SK-N-SH (cell line): ENCODE results near the gene AGPAT3. TPM values are rescaled to one million over a fixed set of nuclear protein-coding genes. Genes with fewer than 3 reads are reported as not detected.

Source experiments
- CTCF ChIA-PET: fragments of 300-600, 350-600 bp; formaldehyde crosslinking; extraction: SDS; loops from one replicate; lab custom pipeline; 2021; lab: Yijun Ruan, JAX
- POLR2A ChIA-PET: fragments of 350-600 bp; sonication (Branson Sonifier 250); formaldehyde crosslinking; extraction: SDS; loops from one replicate; lab custom pipeline; 2020; ENCODE audit warnings: antibody characterized with exemption, inconsistent platforms; lab: Yijun Ruan, JAX
- DNase-seq: peaks from one replicate; pipeline ENCODE4 v3.0.0; 2012
- H2AFZ ChIP-seq: fragments of 200-600 bp; sonication (generic); 2 replicates; pipeline ENCODE4 v1.8.1; 2016; ENCODE audit warnings: antibody characterized with exemption, mild to moderate bottlenecking, low read depth
- H3F3A ChIP-seq: fragments of 200-600 bp; sonication (generic); replicated peaks from 2 replicates; pipeline ENCODE3; 2016; ENCODE audit warnings: antibody characterized with exemption, mild to moderate bottlenecking; ENCODE audit not compliant: insufficient read depth
- H3K27ac ChIP-seq, 2 experiments: fragments of 200-500 bp in 1 of 2; fragments of 200-600 bp in 1 of 2; sonication (Bioruptor generic) in 1 of 2; sonication (generic), shearing (Covaris generic) in 1 of 2; 2 replicates each; pipeline versions ENCODE4 v1.5.1 to v1.6.1; 2014 to 2016; ENCODE audit warnings: low read depth in 2 of 2, inconsistent platforms in 1 of 2, low read length in 1 of 2, mild to moderate bottlenecking in 1 of 2, mixed read lengths in 1 of 2
- H3K27me3 ChIP-seq: fragments of 200-600 bp; sonication (generic), shearing (Covaris generic); 2 replicates; pipeline ENCODE4 v1.6.1; 2016; ENCODE audit warnings: mixed run types; ENCODE audit not compliant: insufficient read depth
- H3K36me3 ChIP-seq, 2 experiments: fragments of 200-500 bp in 1 of 2; fragments of 200-600 bp in 1 of 2; sonication (Bioruptor generic) in 1 of 2; sonication (generic) in 1 of 2; replicated peaks in 1 of 2; 2 replicates each; pipeline versions ENCODE3 to v1.5.1; 2014 to 2016; ENCODE audit warnings: low read length in 1 of 2, mild to moderate bottlenecking in 1 of 2; ENCODE audit not compliant: insufficient read depth in 2 of 2, control insufficient read depth in 1 of 2
- H3K4me1 ChIP-seq, 2 experiments: fragments of 200-500 bp in 1 of 2; fragments of 200-600 bp in 1 of 2; sonication (Bioruptor generic) in 1 of 2; sonication (generic), shearing (Covaris generic) in 1 of 2; 2 replicates each; pipeline versions ENCODE4 v1.5.1 to v1.6.1; 2014 to 2016; ENCODE audit warnings: low read depth in 1 of 2, low read length in 1 of 2, mixed run types in 1 of 2; ENCODE audit not compliant: insufficient read depth in 2 of 2, control insufficient read depth in 1 of 2
- H3K4me2 ChIP-seq: fragments of 200-600 bp; sonication (generic), shearing (Covaris generic); 2 replicates; pipeline ENCODE4 v1.6.1; 2017; ENCODE audit warnings: mixed run types
- H3K4me3 ChIP-seq, 2 experiments: fragments of 200-500 bp in 1 of 2; fragments of 200-600 bp in 1 of 2; sonication (Bioruptor generic) in 1 of 2; sonication (generic), shearing (Covaris generic) in 1 of 2; 2 replicates each; pipeline versions ENCODE4 v1.5.1 to v1.8.1; 2014 to 2016; ENCODE audit warnings: low read depth in 2 of 2, inconsistent platforms in 1 of 2, low read length in 1 of 2, mild to moderate bottlenecking in 1 of 2, mixed read lengths in 1 of 2, moderate library complexity in 1 of 2
- H3K79me2 ChIP-seq: fragments of 200-600 bp; sonication (generic); 2 replicates; pipeline ENCODE4 v1.8.1; 2017; ENCODE audit warnings: mild to moderate bottlenecking; ENCODE audit not compliant: insufficient read depth
- H3K9ac ChIP-seq: fragments of 200-600 bp; sonication (generic); 2 replicates; pipeline ENCODE4 v1.6.1; 2017; ENCODE audit warnings: mixed run types
- H3K9me2 ChIP-seq: fragments of 200-600 bp; sonication (generic); 2 replicates; pipeline ENCODE4 v1.6.1; 2017; ENCODE audit warnings: mixed run types
- H3K9me3 ChIP-seq: fragments of 200-600 bp; sonication (generic); 2 replicates; pipeline ENCODE4 v1.6.1; 2017; ENCODE audit warnings: mixed run types, mild to moderate bottlenecking, moderate library complexity
- H4K20me1 ChIP-seq: fragments of 200-600 bp; sonication (generic); 2 replicates; pipeline ENCODE4 v1.6.1; 2017; ENCODE audit warnings: mild to moderate bottlenecking, mixed run types; ENCODE audit not compliant: insufficient read depth
- CHD2 ChIP-seq: fragments of 150-350 bp; IDR thresholded peaks from 2 replicates; pipeline ENCODE4 v1.6.1; 2018; ENCODE audit warnings: low read length; ENCODE audit not compliant: partially characterized antibody
- CTCF ChIP-seq: fragments of 200-600 bp; sonication (generic); IDR thresholded peaks from 2 replicates; pipeline ENCODE4 v1.6.1; 2017; ENCODE audit warnings: antibody characterized with exemption, mild to moderate bottlenecking, moderate library complexity
- ELF1 ChIP-seq: IDR thresholded peaks from 2 replicates; pipeline ENCODE4 v1.4.0; 2012
- FOSL2 ChIP-seq: IDR thresholded peaks from 2 replicates; pipeline ENCODE4 v1.4.0; 2012; ENCODE audit warnings: low read depth, mild to moderate bottlenecking, moderate library complexity, borderline replicate concordance
- FOXJ3 ChIP-seq: sonication (generic); formaldehyde crosslinking; IDR thresholded peaks from 2 replicates; pipeline ENCODE4 v1.5.1; 2020; ENCODE audit warnings: mild to moderate bottlenecking, missing genetic modification reagents
- IRF3 ChIP-seq: fragments of 150-350 bp; IDR thresholded peaks from 2 replicates; pipeline ENCODE4 v1.6.1; 2016; ENCODE audit warnings: mild to moderate bottlenecking, low read depth, low read length
- MXI1 ChIP-seq: IDR thresholded peaks from 2 replicates; pipeline ENCODE4 v1.6.1; 2012; ENCODE audit warnings: mild to moderate bottlenecking, low read depth, low read length, improper control_type of control experiment
- PBX3 ChIP-seq: IDR thresholded peaks from 2 replicates; pipeline ENCODE4; 2012
- RAD21 ChIP-seq: IDR thresholded peaks from 2 replicates; pipeline ENCODE4 v1.6.1; 2012; ENCODE audit warnings: mild to moderate bottlenecking, low read length
- SMC3 ChIP-seq: IDR thresholded peaks from 2 replicates; pipeline ENCODE4 v1.6.1; 2012; ENCODE audit warnings: low read depth, low read length, improper control_type of control experiment
- TCF12 ChIP-seq: IDR thresholded peaks from 2 replicates; pipeline ENCODE4 v1.4.0; 2012
- USF2 ChIP-seq: fragments of 150-350 bp; IDR thresholded peaks from 2 replicates; pipeline ENCODE4 v1.6.1; 2017; ENCODE audit warnings: antibody characterized with exemption, low read length, low read depth, borderline replicate concordance
- WGBS: methylation state at CpG from one replicate; pipeline ENCODE4 v1.1.6; 2017; ENCODE audit warnings: low lambda C conversion rate; 5-methylcytosine and 5-hydroxymethylcytosine counted together
- polyA plus RNA-seq, 3 experiments: library from polyadenylated mRNA; depleted of rRNA; stranded (reverse); fragments of >200 nt; gene quantifications; 2 replicates each; pipeline ENCODE4 v1.2.3, GENCODE V29; 2012

AGPAT3 gene
- polyA plus RNA-seq, 1 of the 3 experiments (the other 2 are of a cell fraction): 35.3 TPM

GRCh38 chr21:43908167-43908566, 43.1 kb downstream of the AGPAT3 start:
- Histone ChIP-seq H4K20me1 (0 out of 2 replicates have a peak, but pooled peaks cover 15% of the 10 kb centered on the region), H3K27me3 (no peaks in the 10 kb centered on the region)

More at GRCh38 chr21:43908167-43908566, 43.1 kb downstream of the AGPAT3 start:
- DNase-seq: no peak
- no peaks in the 10 kb centered on the region for H3K9me2 ChIP-seq
- no peak overlapping the region for H2AFZ ChIP-seq
- H3K79me2 ChIP-seq: peaks cover 34% of the 10 kb centered on the region
- no peaks in the 10 kb centered on the region for H3F3A ChIP-seq
- 85% methylated on average over 6 of the region's 8 CpGs for WGBS
- H3K4me1 ChIP-seq: peaks cover 0 to 11% of the 10 kb centered on the region in 2 experiments; a peak in 1 of 4 replicates
- H3K4me3 ChIP-seq: no peak overlapping the region
- no peaks in the 10 kb centered on the region for H3K9me3 ChIP-seq
- no peak overlapping the region for H3K4me2 ChIP-seq
- TF ChIP-seq IRF3 (no peak), FOSL2 (no peak), CTCF (no peak), PBX3 (no peak), USF2 (no peak), SMC3 (no peak), RAD21 (no peak), MXI1 (no peak), TCF12 (no peak), CHD2 (no peak), FOXJ3 (no peak), ELF1 (no peak)
- POLR2A ChIA-PET: no interaction called here
- H3K9ac ChIP-seq: no peak overlapping the region
- H3K36me3 ChIP-seq: peaks cover 5 to 7% of the 10 kb centered on the region in 2 experiments
- no peak overlapping the region for H3K27ac ChIP-seq
- CTCF ChIA-PET: interaction anchor here (0.5 to 1.3 kb wide), 2 partner anchors 12 to 33 kb away, joined by 3 read pairs; no protein-coding TSS in a partner anchor
